SU-DHL-6 (cell line): Measurements from ENCODE around the gene PRRC2B.

Source experiments
- EZH2phosphoT487 ChIP-seq: fragments of 200-600 bp; sonication (generic), shearing (Covaris generic); conservative IDR thresholded peaks from 2 replicates; pipeline ENCODE4 v1.6.1; 2018; ENCODE audit warnings: mild to moderate bottlenecking, antibody characterized with exemption, low read length, moderate library complexity, mixed read lengths
- TF ChIP-seq, protein P1 (sequence below): fragments of 200-600 bp; sonication (generic); IDR thresholded peaks from one replicate; pipeline ENCODE4 v1.5.1; 2017; ENCODE audit warnings: antibody characterized with exemption, mild to moderate bottlenecking, low read length, moderate library complexity; ENCODE audit not compliant: insufficient read depth, poor library complexity, severe bottlenecking

DNA sequence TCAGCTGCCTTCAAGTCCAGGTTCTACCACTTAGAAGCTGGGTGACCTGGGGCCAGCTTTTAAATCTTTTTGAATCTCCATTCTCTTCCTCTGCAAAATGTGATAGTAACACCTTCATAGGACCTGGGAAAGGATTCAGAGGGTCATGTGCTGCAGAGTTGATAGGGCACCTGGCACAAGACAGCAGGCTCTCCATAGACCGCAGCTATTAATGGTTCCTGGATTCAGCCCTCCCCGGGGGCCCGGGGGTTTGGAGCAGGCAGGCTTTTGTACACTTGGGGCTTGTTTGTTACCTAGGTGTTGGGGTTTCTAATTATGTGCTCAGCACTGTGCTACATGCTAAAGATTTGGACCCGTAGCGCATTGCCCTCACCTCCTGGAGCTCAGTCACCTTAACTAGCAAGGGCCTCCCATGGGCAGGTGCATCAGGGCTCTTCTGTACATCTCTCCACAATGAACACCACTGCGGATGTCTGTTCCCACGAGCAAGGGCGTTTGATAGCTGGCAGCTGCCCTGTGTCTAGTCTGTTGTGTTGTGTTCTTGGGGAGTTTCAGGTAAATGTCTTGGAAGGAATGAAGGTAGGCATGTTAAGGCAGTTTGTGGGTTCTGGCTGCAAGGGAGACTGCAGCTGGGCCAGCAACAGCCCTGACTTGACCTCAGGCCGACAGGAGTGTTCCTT, 12.1 kb downstream of the PRRC2B start:
- TF ChIP-seq, protein P1, sequence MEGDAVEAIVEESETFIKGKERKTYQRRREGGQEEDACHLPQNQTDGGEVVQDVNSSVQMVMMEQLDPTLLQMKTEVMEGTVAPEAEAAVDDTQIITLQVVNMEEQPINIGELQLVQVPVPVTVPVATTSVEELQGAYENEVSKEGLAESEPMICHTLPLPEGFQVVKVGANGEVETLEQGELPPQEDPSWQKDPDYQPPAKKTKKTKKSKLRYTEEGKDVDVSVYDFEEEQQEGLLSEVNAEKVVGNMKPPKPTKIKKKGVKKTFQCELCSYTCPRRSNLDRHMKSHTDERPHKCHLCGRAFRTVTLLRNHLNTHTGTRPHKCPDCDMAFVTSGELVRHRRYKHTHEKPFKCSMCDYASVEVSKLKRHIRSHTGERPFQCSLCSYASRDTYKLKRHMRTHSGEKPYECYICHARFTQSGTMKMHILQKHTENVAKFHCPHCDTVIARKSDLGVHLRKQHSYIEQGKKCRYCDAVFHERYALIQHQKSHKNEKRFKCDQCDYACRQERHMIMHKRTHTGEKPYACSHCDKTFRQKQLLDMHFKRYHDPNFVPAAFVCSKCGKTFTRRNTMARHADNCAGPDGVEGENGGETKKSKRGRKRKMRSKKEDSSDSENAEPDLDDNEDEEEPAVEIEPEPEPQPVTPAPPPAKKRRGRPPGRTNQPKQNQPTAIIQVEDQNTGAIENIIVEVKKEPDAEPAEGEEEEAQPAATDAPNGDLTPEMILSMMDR = no peak
- no peak for TF ChIP-seq EZH2phosphoT487
